HG02870 (cell line): ENCODE results near the gene KLK10.
"Not testable (repeated sequence)": the region's sequence is repeated elsewhere in the genome, so short reads cannot be mapped to it uniquely, and the experiment has no call there.

Source experiments
- ATAC-seq: cut with Tn5 transposase; IDR thresholded peaks from one replicate; pipeline ENCODE4 v1.9.1; 2021; ENCODE audit warnings: mild to moderate bottlenecking, moderate library complexity; ENCODE audit not compliant: unreplicated experiment

The KLK10 gene

GRCh38 chr19:50969810-50970209, 49.7 kb downstream of the KLK10 start:
- ATAC-seq = not testable (repeated sequence)

- ATAC-seq = no peak
Measured at GRCh38 chr19:50969413-50969760, 50.1 kb downstream of the KLK10 start, which contains the start of gene KLK6. TSS of gene KLK6 (minus strand) at chr19:50969591. CDS start at chr19:50968104, 1,487 bp downstream.

GRCh38 chr19:50968716-50969412, 50.6 kb downstream of the KLK10 start:
- ATAC-seq = no peak

- ATAC-seq = no peak
Measured at GRCh38 chr19:50967929-50968715, 51.4 kb downstream of the KLK10 start.

- no peak for ATAC-seq
Measured at GRCh38 chr19:50964266-50964665, 55.2 kb downstream of the KLK10 start.

GRCh38 chr19:50963381-50963780, 56.1 kb downstream of the KLK10 start:
- no peak for ATAC-seq
